Natural killer cell (primary cell): ENCODE measurements around the gene WTAP. TPM values are rescaled to one million over a fixed set of nuclear protein-coding genes. Genes with fewer than 3 reads are reported as not detected.
"Not testable (repeated sequence)": the region's sequence is repeated elsewhere in the genome, so short reads cannot be mapped to it uniquely, and the experiment has no call there.

Experiments used
- ATAC-seq, 3 donors: fragments of 150-1000 bp in 2 of 3; fragments of 200-7000 bp in 1 of 3; cut with Tn5 transposase; 1 replicate in 1 of 3; 2 replicates in 2 of 3; pipeline ENCODE4 v1.10.0; 2021; ENCODE audit warnings: mild to moderate bottlenecking in 2 of 3, moderate library complexity in 2 of 3
- DNase-seq, 2 donors: peaks; one replicate each; pipeline versions ENCODE4 v3.0.0 to v3.0.0-alpha.2; 2013 to 2021; ENCODE audit warnings: mixed read lengths in 1 of 2
- H3K27ac ChIP-seq: one replicate; pipeline ENCODE4 v1.5.1; 2013; ENCODE audit warnings: mild to moderate bottlenecking, low read length
- H3K27me3 ChIP-seq: one replicate; pipeline ENCODE4 v1.6.1; 2013; ENCODE audit warnings: low read length; ENCODE audit not compliant: control insufficient read depth, insufficient read depth
- H3K36me3 ChIP-seq: one replicate; pipeline ENCODE4 v1.6.1; 2013; ENCODE audit warnings: low read length; ENCODE audit not compliant: control insufficient read depth, insufficient read depth
- H3K4me1 ChIP-seq: one replicate; pipeline ENCODE4 v1.6.1; 2013; ENCODE audit warnings: low read length; ENCODE audit not compliant: control insufficient read depth, insufficient read depth
- H3K4me3 ChIP-seq: one replicate; pipeline ENCODE4 v1.5.1; 2013; ENCODE audit warnings: low read length
- H3K9me3 ChIP-seq: one replicate; pipeline ENCODE4 v1.6.1; 2013; ENCODE audit warnings: low read length; ENCODE audit not compliant: control insufficient read depth, insufficient read depth
- H3K27ac Mint-ChIP-seq, 2 donors: one replicate each; pipeline ENCODE4 v1.8.0; 2022; ENCODE audit warnings: mild to moderate bottlenecking in 2 of 2, mixed read lengths in 2 of 2, moderate library complexity in 1 of 2
- H3K27me3 Mint-ChIP-seq, 2 donors: one replicate each; pipeline ENCODE4 v1.8.0; 2022; ENCODE audit warnings: low read depth in 2 of 2, mixed read lengths in 2 of 2
- H3K36me3 Mint-ChIP-seq: one replicate; pipeline ENCODE4 v1.8.0; 2022; ENCODE audit warnings: mixed read lengths
- H3K4me1 Mint-ChIP-seq, 2 donors: one replicate each; pipeline ENCODE4 v1.8.0; 2022; ENCODE audit warnings: mixed read lengths in 2 of 2
- H3K4me3 Mint-ChIP-seq: one replicate; pipeline ENCODE4 v1.8.0; 2022; ENCODE audit warnings: mild to moderate bottlenecking, moderate library complexity, mixed read lengths
- H3K9me3 Mint-ChIP-seq, 2 donors: one replicate each; pipeline ENCODE4 v1.8.0; 2022; ENCODE audit warnings: mixed read lengths in 2 of 2
- CTCF ChIP-seq: fragments of 200-600 bp; IDR thresholded peaks from one replicate; pipeline ENCODE4 v1.8.0; 2022; ENCODE audit warnings: antibody characterized with exemption
- WGBS: methylation state at CpG from one replicate; pipeline ENCODE4 v1.1.7; 2013; ENCODE audit warnings: missing lambda C conversion rate; ENCODE audit not compliant: insufficient coverage; 5-methylcytosine and 5-hydroxymethylcytosine counted together
- intact Hi-C: fragments of 100-400 bp; cut with micrococcal nuclease; formaldehyde crosslinking; loops from one replicate; pipeline ENCODE4 v1.14.2; 2022
- total RNA-seq, 4 donors: library from RNA; stranded (reverse); fragments of 120-200 nt in 1 of 4; gene quantifications; one replicate each; pipeline versions ENCODE4 v1.2.3 to v1.2.4, GENCODE V29; 2013 to 2022

WTAP gene
- total RNA-seq, 3 donors from 2014 or later (not counting 1 experiment from before 2014, with no cell fraction given), result 141 to 167 (median 164) TPM

- Mint-ChIP-seq H3K4me3 (peak overlapping the region; percentile 99), H3K4me1 (peaks cover 55 to 62% of the 10 kb centered on the region in 2 donors), H3K9me3 (no peaks in the 10 kb centered on the region), H3K36me3 (peaks cover 13% of the 10 kb centered on the region), H3K27ac (peak overlapping the region; percentile 95 to 98), H3K27me3 (no peaks in the 10 kb centered on the region)
- peak overlapping the region; percentile 90 for H3K27ac ChIP-seq
- H3K27me3 ChIP-seq, result no peaks in the 10 kb centered on the region
- peaks cover 38% of the 10 kb centered on the region for H3K36me3 ChIP-seq
- intact Hi-C loops, result loop anchor here (1.0 to 2.0 kb wide), 2 partner anchors 65 to 188 kb away; no protein-coding TSS in a partner anchor
- no peak for TF ChIP-seq CTCF
- no peaks in the 10 kb centered on the region for H3K9me3 ChIP-seq
- peak overlapping the region; percentile 72 for H3K4me3 ChIP-seq
- DNase-seq (no peak), ATAC-seq (no peak)
- H3K4me1 ChIP-seq, result peaks cover 25% of the 10 kb centered on the region
- WGBS, result 20% methylated on average over 18 of the region's 18 CpGs
Measured at GRCh38 chr6:159790956-159791598, 63.8 kb downstream of the WTAP start.

- intact Hi-C loops, H3K9me3 Mint-ChIP-seq, H3K27me3 Mint-ChIP-seq, DNase-seq, ATAC-seq, H3K9me3 ChIP-seq, H3K27me3 ChIP-seq, H3K4me3 ChIP-seq, H3K27ac ChIP-seq, H3K4me3 Mint-ChIP-seq: not testable (repeated sequence)
- 85% methylated on average over 8 of the region's 8 CpGs for WGBS
- peaks cover 24 to 33% of the 10 kb centered on the region in 2 donors for H3K4me1 Mint-ChIP-seq
- Histone ChIP-seq H3K4me1 (peaks cover 17% of the 10 kb centered on the region), H3K36me3 (peaks cover 56% of the 10 kb centered on the region)
- peaks cover 29% of the 10 kb centered on the region for H3K36me3 Mint-ChIP-seq
- peak overlapping the region; percentile 6 to 36 for H3K27ac Mint-ChIP-seq
Measured at GRCh38 chr6:159794976-159795375, 67.7 kb downstream of the WTAP start.

- DNase-seq (no peak), ATAC-seq (no peak)
- Mint-ChIP-seq H3K4me1 (peaks cover 7 to 9% of the 10 kb centered on the region in 2 donors), H3K9me3 (no peaks in the 10 kb centered on the region), H3K4me3 (no peak overlapping the region), H3K27me3 (no peaks in the 10 kb centered on the region), H3K27ac (peak overlapping the region in 1 of 2 donors; percentile 7), H3K36me3 (peaks cover 23% of the 10 kb centered on the region)
- Histone ChIP-seq H3K27me3 (no peaks in the 10 kb centered on the region), H3K36me3 (peaks cover 53% of the 10 kb centered on the region), H3K4me3 (no peak overlapping the region), H3K9me3 (no peaks in the 10 kb centered on the region), H3K27ac (no peak overlapping the region), H3K4me1 (peaks cover 4% of the 10 kb centered on the region)
- WGBS, result no CpG with 5 or more reads among the region's 1 CpG
- intact Hi-C loops, result no loop called here
- no peak for TF ChIP-seq CTCF
Measured at GRCh38 chr6:159797554-159797953, 70.2 kb downstream of the WTAP start.

GRCh38 chr6:159800141-159800865 is 73.0 kb downstream of the WTAP start, which contains the start of gene PNLDC1:
Gene PNLDC1 (plus strand): TSS chr6:159800276. CDS start chr6:159800308, 32 bp downstream.
- intact Hi-C loops, result no loop called here
- Histone ChIP-seq H3K4me3 (no peak within 1 kb of the TSS), H3K4me1 (no peaks in the 10 kb centered on the region), H3K27me3 (no peaks in the 10 kb centered on the region), H3K27ac (no peak within 1 kb of the TSS), H3K9me3 (no peaks in the 10 kb centered on the region), H3K36me3 (peaks cover 38% of the 10 kb centered on the region)
- ATAC-seq, result no peak
- Mint-ChIP-seq H3K9me3 (no peaks in the 10 kb centered on the region), H3K4me3 (no peak within 1 kb of the TSS), H3K36me3 (peaks cover 17% of the 10 kb centered on the region), H3K27ac (no peak within 1 kb of the TSS), H3K4me1 (no peaks in the 10 kb centered on the region), H3K27me3 (no peaks in the 10 kb centered on the region)
- WGBS, result 96% methylated on average over 50 of the region's 50 CpGs
- DNase-seq, result no peak
- TF ChIP-seq CTCF, result no peak
